Measurements from ENCODE around the gene TMEM33.

GRCh38 chr4:41949531-41949930 is 14.3 kb downstream of the TMEM33 start:
- TF ChIP-seq, protein P1, sequence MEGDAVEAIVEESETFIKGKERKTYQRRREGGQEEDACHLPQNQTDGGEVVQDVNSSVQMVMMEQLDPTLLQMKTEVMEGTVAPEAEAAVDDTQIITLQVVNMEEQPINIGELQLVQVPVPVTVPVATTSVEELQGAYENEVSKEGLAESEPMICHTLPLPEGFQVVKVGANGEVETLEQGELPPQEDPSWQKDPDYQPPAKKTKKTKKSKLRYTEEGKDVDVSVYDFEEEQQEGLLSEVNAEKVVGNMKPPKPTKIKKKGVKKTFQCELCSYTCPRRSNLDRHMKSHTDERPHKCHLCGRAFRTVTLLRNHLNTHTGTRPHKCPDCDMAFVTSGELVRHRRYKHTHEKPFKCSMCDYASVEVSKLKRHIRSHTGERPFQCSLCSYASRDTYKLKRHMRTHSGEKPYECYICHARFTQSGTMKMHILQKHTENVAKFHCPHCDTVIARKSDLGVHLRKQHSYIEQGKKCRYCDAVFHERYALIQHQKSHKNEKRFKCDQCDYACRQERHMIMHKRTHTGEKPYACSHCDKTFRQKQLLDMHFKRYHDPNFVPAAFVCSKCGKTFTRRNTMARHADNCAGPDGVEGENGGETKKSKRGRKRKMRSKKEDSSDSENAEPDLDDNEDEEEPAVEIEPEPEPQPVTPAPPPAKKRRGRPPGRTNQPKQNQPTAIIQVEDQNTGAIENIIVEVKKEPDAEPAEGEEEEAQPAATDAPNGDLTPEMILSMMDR (IDR thresholded peaks at IDR 0.05), result no peak
- TF ChIP-seq POLR2AphosphoS5 (IDR thresholded peaks at IDR 0.05), result no peak
